GM18907 (cell line): ENCODE measurements around the gene APOLD1.
A peak's percentile ranks its signal among the peaks of the same experiment; 100 is the strongest.
"Not testable (repeated sequence)": the region's sequence is repeated elsewhere in the genome, so short reads cannot be mapped to it uniquely, and the experiment has no call there.

Experiments used
- ATAC-seq: cut with Tn5 transposase; IDR thresholded peaks from one replicate; pipeline ENCODE4 v1.9.1; 2021; ENCODE audit warnings: mild to moderate bottlenecking, moderate library complexity; ENCODE audit not compliant: unreplicated experiment

Gene APOLD1

DNA sequence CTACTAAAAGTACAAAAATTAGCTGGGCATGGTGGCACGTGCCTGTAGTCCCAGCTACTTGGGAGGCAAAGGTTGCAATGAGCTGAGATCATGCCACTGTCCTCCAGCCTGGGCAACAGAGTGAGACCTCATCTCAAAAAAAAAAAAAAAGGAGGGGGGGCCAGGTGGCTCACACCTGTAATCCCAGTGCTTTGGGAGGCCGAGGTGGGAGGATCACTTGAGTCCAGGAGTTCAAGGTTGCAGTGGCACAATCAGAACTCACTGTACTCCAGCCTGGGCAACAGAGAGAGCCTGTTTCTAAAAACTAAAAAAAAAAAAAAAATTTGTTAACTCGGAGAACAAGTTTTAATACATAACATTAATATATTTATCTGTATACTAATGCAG lies 22.1 kb downstream of the APOLD1 start:
- ATAC-seq, result not testable (repeated sequence)

DNA sequence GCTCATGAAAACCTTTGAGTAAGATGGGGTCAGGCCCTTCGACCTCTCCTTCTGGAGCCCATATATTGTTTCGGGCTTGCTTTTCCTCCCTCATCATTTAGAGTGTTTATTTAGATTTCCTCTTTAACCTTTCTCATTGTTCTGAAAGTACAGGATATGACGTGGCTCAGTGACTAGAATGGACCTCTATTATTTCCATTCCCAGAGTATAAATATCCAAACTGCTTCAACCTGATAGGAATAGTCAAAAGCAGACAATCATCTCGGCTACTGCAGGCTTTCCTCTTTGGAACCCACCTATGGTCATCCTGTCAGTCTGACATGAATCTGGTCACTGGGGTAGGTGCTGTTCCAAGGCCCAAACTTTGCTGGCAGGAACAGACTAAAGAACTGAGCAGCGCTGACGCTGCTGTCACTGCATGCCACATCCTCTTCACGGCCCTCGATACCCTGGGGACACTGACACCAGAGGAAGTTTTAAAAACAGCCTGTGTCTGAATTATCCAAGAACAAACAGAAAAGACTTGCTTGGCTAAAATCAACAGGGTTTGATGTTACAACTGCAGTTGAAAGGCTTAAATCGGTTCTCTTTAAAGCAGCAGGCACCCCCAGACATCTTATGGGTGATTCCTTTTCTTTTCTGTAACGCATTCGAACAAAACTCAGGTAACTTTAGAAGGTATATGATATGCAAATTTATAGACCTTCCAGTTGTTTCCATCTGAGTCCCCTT lies 22.7 kb downstream of the APOLD1 start:
- peak; percentile 70 for ATAC-seq

- ATAC-seq, result no peak
Observed at GRCh38 chr12:12810553-12811021, 25.1 kb downstream of the APOLD1 start.

DNA sequence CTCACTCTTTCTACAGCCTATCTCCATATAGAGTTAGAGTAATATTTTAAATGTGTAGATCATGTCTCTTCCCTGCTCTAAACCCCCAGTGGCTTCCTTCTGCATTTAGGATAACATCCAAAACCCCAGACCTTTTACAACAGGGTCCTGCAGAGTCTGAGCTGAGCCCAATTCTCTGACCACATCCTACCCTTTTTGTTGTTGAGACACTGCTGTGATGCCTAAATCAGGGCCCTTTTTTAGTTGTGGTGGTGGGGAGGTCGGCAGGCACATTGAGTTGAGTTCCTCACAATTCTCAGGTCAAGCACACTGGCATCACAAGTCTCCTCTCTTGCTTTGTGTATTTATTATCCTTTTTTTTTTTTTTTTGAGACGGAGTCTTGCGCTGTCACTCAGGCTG lies 25.9 kb downstream of the APOLD1 start:
- no peak for ATAC-seq

DNA sequence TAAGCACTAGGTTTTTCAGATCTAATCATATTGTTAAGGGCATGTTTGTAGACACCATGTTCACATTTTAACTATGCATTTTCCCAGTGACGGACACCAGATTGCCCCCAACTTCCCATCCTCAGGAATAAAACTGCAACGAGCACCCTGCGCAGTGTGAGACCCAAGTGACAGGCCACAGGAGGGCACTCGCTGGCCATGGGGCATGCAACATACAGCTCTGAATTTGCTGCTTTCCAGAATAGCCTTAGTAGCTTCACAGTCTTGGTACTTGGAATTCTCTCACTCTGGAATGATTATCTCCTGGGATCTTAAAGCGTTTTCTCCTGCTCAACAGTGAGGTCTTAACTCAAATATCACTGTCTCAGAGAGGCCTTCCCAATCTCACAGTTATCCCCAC lies 26.7 kb downstream of the APOLD1 start:
- ATAC-seq, result no peak

DNA sequence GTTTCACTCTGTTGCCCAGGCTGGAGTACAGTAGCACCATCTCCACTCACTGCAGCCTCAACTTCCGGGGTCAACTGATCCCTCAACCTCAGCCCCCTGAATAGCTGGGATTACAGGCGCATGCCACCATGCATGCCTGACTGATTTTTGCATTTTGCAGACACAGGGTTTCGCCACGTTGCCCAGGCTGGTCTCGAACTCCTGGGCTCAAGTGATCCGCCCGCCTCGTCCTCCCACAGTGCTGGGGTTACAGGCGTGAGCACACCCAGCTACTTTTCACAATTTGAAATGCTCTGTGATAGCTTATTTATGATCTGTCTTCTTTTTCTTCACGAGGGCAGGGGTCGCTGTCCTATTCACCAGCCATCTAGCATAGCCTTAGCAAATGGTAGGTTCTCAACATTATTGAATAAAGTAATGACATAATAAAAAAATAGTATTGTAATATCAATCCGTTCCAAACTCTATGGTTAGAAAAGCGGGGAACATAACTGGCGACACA lies 27.2 kb downstream of the APOLD1 start:
- no peak for ATAC-seq

GRCh38 chr12:12813120-12814101 lies 28.0 kb downstream of the APOLD1 start, which contains the start of gene DDX47:
TSS of gene DDX47 (plus strand) at chr12:12813346. CDS start at chr12:12813368, 22 bp downstream.
- peak; percentile 89 for ATAC-seq

GRCh38 chr12:12817616-12818015 lies 32.2 kb downstream of the APOLD1 start:
- no peak for ATAC-seq

GRCh38 chr12:12818701-12819100 lies 33.2 kb downstream of the APOLD1 start:
- ATAC-seq, result no peak

DNA sequence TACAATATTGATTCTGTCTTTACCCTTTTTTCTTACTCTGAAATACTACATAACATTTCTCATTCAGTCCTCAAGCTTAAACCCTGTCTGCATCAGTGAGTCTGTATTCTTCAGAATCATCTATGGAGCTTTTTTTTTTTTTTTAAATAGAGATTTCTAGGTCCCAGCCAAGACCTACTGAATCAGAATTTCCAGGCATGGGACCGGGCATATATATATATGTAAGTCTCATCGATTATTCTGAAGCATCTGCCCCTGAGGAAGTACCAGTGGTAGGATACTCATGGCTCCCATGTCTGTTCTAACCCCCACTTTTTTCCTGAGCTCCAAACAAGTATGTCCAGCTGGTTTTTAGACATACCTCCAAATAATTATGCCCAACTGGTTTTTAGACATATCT lies 33.8 kb downstream of the APOLD1 start:
- no peak for ATAC-seq

GRCh38 chr12:12819752-12820311 lies 34.4 kb downstream of the APOLD1 start:
- no peak for ATAC-seq

DNA sequence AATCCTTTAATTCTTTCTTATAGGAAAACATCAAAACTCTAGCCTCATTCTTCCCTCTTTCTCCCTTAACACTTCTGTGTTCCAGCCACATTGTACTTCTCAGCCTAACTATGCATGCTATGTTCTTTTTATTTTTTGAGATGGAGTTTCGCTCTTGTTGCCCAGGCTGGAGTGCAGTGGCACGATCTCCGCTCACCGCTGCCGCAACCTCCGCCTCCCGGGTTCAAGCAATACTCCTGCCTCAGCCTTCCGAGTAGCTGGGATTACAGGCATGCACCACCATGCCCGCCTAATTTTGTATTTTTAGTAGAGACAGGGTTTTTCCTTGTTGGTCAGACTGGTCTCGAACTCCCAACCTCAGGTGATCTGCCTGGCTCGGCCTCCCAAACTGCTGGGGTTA lies 34.9 kb downstream of the APOLD1 start:
- ATAC-seq, result not testable (repeated sequence)

- ATAC-seq, result no peak
Observed at GRCh38 chr12:12821975-12822374, 36.5 kb downstream of the APOLD1 start.

DNA sequence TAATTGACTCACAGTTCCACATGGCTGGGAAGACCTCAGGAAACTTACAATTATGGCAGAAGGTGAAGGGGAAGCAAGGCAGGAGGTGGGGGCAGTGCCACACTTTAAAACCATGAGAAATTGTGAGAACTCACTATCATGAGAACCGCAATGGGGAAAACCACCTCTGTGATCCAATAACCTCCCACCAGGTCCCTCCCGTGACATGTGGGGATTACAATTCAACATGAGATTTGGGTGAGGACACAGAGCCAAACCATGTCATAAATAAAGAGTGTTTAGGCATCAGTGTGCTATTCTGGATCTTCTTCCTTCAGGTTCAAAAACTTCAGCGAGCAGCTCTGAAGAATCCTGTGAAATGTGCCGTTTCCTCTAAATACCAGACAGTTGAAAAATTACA lies 37.4 kb downstream of the APOLD1 start:
- no peak for ATAC-seq

DNA sequence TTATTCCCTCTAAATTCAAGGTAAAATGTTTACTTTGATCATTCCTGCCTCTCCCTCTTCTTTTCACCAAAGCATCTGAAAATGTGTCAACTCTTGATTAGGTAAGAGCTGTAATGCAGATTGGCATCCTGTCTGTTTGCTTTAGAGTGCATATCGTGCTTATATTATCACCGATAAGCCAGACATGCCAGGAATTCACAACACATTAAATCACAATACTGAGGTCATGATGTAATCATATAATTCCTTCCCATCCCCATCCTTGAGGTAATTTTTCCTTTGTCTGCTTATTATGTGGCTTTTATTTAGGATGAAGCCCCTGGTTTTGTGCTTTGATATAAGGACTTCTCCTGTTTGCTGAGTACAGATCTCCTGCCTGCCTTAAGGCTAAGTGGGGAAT lies 37.8 kb downstream of the APOLD1 start:
- ATAC-seq, result no peak

GRCh38 chr12:12823811-12824210 lies 38.4 kb downstream of the APOLD1 start:
- no peak for ATAC-seq

DNA sequence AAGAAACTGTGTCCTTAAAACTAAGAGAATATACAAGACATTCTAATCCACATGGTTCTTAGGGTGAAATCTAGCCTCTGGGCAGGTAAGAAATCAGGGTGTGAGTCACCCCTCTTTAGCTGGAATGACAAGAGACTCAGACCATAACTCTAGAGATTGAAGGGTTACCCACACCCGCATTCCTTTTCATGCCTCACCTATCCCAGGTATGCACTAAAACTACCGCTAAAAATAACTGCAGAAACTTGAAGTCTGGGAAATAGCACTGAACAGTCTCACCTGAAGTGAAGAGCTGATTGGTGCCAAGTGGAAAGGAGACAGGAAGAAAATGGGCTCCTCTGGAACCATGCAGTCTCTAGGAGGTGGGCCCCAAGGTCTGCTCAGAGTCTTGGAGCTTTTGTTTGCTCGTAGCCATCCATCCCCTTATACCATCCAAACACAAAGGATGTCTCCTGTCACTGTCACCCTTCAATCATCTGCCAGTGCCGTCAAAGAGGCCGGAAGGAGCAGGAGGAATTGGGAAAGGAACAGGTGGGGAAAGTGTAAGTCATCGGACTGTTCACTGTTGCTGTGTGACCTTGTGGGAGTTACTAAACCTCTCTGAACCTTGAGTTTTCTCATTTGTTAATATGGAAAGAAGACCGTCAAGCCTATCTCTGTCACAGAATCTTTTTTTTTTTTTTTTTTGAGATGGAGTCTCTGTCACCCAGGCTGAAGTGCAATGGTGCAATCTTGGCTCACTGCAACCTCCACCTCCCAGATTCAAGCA lies 50.1 kb downstream of the APOLD1 start:
- ATAC-seq, result no peak

DNA sequence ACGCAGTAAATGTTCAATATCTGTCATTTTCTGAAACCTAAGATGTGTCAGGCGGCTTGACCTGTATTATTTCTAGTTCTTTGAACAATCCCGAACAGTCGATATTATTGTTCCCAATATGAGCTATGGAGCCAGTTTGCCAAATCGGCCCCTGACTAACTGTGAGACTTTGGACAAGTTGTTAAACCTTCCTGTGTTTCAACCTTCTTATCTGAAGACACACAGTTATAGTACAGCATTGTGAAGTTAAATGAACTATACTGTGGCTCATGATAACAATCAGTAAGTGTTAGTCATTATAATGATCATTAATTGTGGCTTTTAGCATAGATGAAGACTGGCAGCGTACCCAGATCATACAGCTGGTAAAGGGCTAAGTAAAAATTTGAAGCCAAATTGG lies 51.1 kb downstream of the APOLD1 start:
- ATAC-seq, result no peak

DNA sequence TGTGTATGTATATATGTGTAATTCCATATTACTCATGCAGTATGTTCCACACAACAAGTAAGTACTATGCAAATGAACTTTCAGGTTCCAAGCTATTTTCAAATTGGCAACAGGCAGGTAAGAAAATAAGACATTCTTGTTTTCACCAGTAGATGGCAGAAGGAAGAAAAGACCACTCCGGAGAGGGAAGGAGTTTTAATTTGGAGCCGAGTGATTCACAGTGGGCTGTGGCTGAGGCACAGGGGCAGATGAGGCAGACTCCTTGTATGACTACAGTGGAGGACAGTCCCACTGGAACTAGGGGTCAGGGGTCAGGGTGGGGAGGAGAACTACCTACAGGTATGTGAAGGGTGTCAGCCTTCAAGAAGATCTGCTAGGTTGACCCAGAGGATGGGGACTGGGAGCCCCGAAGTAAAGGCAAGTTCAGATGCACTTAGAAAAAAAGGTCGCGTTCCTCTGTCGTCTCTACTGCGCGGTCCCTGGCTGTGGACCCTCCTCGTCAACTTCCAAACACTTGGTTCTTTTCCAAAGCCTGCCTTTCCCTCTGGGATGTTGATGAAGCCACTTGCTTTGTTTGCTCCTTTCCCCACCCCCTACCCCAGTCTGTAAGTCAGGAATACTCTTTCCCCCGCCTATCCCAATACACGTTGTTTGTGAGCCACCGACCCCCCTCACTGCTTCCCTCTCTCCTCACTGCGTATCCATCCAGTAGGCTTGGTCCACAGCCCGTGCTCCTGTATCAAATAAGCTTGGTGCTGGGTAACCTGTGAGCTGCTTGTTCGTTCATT lies 51.8 kb downstream of the APOLD1 start:
- ATAC-seq, result peak; percentile 59

- no peak for ATAC-seq
Observed at GRCh38 chr12:12837813-12838153, 52.3 kb downstream of the APOLD1 start.
